ENCODE results near the gene PTPRN2. TPM values are rescaled to one million over a fixed set of nuclear protein-coding genes. Genes with fewer than 3 reads are reported as not detected.

PTPRN2 gene
- polyA plus RNA-seq, 1 experiment, result 0.31 TPM

DNA sequence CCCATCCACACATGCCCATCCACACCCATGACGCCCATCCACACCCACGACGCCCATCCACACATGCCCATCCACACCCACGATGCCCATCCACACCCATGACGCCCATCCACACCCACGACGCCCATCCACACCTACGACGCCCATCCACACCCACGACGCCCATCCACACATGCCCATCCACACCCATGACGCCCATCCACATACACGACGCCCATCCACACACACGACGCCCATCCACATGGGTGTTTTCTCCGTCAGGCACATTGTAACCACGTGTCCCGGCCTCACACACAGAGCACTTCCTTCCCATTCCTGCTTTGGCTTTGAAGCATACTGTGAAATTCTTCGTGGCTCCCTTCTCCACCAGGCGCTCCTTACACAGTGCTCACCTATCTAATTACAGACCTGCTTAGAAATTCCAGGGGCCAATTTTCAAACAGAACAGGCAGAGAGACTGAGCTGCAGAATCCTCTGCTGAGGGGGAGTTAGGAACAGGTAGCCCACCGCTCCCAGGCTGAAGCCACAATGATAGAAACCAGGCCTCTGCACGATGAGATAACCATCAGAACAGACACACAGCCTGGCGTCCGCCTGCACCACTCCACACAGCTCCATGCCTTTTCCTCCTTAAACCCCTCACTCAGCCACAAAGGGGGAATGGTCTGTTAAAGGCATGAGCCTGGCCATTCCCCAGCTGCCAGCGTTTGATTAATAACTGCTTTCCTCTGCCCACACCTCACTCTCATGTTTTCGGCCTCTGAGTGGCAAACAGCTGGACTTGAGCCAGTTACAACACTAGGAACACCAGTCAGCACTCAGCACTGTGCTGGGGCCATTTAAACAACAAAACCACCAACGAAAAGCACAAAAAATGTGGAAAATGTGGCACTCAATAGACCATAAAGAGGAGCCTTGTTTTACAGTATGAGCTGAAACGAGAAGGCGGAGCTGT lies 501.6 kb downstream of the PTPRN2 start:
- H3K4me3 ChIP-seq (ENCODE audit: low read depth, low read length), result no peak overlapping the region
- ChIA-PET CTCF (no interaction called here), POLR2A (no interaction called here)
- no peaks in the 10 kb centered on the region for H3K27me3 ChIP-seq (ENCODE audit: control insufficient read depth, insufficient read depth, low read length)
- TF ChIP-seq CTCF (IDR thresholded peaks at IDR 0.05; ENCODE audit: insufficient read depth, low read depth, low read length), result no peak
- no peaks in the 10 kb centered on the region for H3K36me3 ChIP-seq (ENCODE audit: control insufficient read depth, insufficient read depth, low read length)
- DNase-seq (ENCODE audit: low read depth), result no peak

DNA sequence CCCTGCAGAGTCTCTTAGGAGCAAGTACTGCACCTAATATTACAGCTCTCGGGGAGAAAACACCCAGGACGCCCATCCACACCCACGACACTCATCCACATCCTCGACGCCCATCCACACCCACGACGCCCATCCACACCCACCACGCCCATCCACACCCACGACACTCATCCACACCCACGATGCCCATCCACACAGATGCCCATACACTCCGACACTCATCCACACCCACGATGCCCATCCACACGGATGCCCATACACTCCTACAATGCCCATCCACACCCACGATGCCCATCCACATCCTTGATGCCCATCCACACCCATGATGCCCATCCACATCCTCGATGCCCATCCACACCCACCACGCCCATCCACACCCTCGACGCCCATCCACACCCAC lies 503.1 kb downstream of the PTPRN2 start:
- ChIA-PET POLR2A (no interaction called here), CTCF (no interaction called here)
- no peak for DNase-seq (ENCODE audit: low read depth)
- H3K27me3 ChIP-seq (ENCODE audit: control insufficient read depth, insufficient read depth, low read length), result no peaks in the 10 kb centered on the region
- no peaks in the 10 kb centered on the region for H3K36me3 ChIP-seq (ENCODE audit: control insufficient read depth, insufficient read depth, low read length)
- H3K4me3 ChIP-seq (ENCODE audit: low read depth, low read length), result no peak overlapping the region
- no peak for TF ChIP-seq CTCF (IDR thresholded peaks at IDR 0.05; ENCODE audit: insufficient read depth, low read depth, low read length)

- DNase-seq (ENCODE audit: low read depth), result no peak
- no peaks in the 10 kb centered on the region for H3K27me3 ChIP-seq (ENCODE audit: control insufficient read depth, insufficient read depth, low read length)
- ChIA-PET POLR2A (no interaction called here), CTCF (no interaction called here)
- H3K4me3 ChIP-seq (ENCODE audit: low read depth, low read length), result no peak overlapping the region
- H3K36me3 ChIP-seq (ENCODE audit: control insufficient read depth, insufficient read depth, low read length), result no peaks in the 10 kb centered on the region
- no peak for TF ChIP-seq CTCF (IDR thresholded peaks at IDR 0.05; ENCODE audit: insufficient read depth, low read depth, low read length)
Observed at GRCh38 chr7:158083526-158084310, 503.9 kb downstream of the PTPRN2 start.

DNA sequence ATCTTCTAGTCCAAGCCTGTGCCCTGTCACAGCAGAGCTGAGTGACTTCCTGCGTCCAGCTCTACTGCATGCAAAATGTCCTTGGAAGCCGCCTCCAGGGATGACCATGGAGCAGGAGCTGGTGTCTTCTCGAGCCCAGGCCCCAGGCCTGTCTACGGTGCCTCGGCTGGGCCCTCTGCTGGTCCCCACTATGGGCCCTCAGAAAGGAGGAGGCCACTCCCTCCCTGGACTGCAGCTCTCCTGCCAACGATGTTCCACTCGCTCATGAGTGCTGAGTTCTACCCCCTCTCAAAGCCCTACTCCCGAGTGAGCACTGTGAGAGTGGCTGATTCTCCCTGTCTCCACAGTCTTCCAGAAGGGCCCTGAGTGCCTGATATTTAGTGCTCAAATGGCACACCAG lies 504.9 kb downstream of the PTPRN2 start:
- no peak for TF ChIP-seq CTCF (IDR thresholded peaks at IDR 0.05; ENCODE audit: insufficient read depth, low read depth, low read length)
- no peak overlapping the region for H3K4me3 ChIP-seq (ENCODE audit: low read depth, low read length)
- H3K27me3 ChIP-seq (ENCODE audit: control insufficient read depth, insufficient read depth, low read length), result no peaks in the 10 kb centered on the region
- DNase-seq (ENCODE audit: low read depth), result no peak
- POLR2A ChIA-PET, result no interaction called here
- CTCF ChIA-PET, result no interaction called here
- no peaks in the 10 kb centered on the region for H3K36me3 ChIP-seq (ENCODE audit: control insufficient read depth, insufficient read depth, low read length)

DNA sequence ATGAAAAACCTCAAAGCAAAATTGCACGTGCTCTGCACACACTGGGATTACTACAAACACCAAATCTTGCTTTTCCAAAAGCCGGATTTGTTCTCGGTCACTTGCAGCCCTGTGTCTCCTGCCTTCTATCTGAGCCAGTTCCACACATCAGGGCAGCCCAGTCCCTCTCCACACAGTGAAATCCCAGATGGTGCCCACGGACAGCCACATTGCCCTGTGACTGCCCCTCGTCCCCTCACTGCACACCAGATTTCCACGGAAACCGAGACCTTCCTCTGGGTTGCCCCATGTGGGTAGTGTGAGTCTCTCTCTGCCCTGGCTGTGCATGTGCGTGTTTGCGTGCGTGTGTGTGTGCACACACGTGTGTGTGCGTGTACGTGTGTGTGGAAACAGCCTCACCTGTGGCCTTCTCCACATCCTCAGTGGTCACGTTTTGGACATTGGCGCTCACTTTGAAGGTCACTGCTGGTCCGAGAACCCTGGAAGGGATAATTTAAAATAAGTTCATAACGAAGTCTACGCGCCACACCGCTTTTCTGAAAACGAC lies 506.7 kb downstream of the PTPRN2 start:
- Histone ChIP-seq H3K27me3 (ENCODE audit: control insufficient read depth, insufficient read depth, low read length) (no peaks in the 10 kb centered on the region), H3K36me3 (ENCODE audit: control insufficient read depth, insufficient read depth, low read length) (no peaks in the 10 kb centered on the region), H3K4me3 (ENCODE audit: low read depth, low read length) (no peak overlapping the region)
- no peak for DNase-seq (ENCODE audit: low read depth)
- ChIA-PET POLR2A (no interaction called here), CTCF (no interaction called here)
- no peak for TF ChIP-seq CTCF (IDR thresholded peaks at IDR 0.05; ENCODE audit: insufficient read depth, low read depth, low read length)

Measured in BJ (cell line).